HG03565 (cell line): ENCODE measurements around the gene CHST6.
"Not testable (repeated sequence)": the region's sequence is repeated elsewhere in the genome, so short reads cannot be mapped to it uniquely, and the experiment has no call there.

Experiments
- ATAC-seq: cut with Tn5 transposase; IDR thresholded peaks from one replicate; pipeline ENCODE4 v1.9.1; 2021; ENCODE audit warnings: mild to moderate bottlenecking, moderate library complexity; ENCODE audit not compliant: unreplicated experiment

CHST6 gene

DNA sequence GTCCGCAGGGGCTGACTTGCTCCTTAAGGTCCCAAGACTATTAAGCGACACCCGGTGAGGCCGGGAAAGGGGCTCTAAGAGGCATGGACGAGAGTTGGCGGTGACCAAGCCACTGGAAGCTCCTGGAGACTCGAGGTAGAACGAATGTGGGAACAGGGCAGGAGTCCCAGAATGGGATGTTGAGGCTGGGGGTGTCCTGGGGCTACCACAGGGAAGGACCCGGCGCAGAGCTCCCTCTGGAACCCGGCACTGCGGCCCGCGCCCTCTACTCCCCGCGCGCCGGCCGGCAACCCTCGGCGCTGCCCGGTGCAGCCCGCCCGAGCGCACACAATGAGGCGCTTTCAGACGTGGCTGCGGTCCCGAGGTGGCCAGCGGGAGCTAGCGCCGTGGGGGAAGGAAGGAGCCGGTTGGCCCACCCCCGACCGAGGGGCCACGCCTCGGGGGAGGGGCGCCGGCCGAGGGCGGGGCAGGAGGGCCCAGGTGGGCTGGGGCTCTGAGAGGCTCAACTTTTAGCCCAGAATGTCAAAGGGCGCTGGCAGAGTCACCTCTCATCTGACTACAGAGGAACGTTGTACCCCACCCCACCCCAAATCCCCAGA lies at the start of gene CHST6:
CHST6 (minus strand) TSS at position 366 of the 599 bp plus-strand sequence. CDS start 15,613 bp downstream, outside the sequence.
- peak; percentile 62 for ATAC-seq

DNA sequence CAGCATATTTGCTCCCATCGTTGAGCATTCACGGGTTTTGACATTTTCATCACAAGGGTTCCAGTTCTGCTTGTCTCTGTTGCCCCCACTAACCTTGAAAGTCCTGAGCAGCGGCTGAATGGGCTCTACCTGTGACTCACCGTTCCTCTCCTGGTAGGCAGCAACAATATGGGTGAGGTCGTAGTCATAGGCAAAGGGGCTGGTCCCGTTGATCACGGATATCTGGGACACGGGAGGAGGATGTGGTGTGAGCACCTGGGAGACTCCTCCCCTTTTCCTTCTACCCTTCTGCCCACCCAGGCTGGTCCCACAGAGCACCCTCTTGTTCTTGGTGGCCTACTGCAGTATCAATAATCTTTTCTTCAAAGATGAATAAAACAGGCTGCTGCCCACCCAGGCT lies 47.2 kb upstream of the CHST6 start:
- not testable (repeated sequence) for ATAC-seq

GRCh38 chr16:75541236-75541635 lies 46.0 kb upstream of the CHST6 start:
- no peak for ATAC-seq

DNA sequence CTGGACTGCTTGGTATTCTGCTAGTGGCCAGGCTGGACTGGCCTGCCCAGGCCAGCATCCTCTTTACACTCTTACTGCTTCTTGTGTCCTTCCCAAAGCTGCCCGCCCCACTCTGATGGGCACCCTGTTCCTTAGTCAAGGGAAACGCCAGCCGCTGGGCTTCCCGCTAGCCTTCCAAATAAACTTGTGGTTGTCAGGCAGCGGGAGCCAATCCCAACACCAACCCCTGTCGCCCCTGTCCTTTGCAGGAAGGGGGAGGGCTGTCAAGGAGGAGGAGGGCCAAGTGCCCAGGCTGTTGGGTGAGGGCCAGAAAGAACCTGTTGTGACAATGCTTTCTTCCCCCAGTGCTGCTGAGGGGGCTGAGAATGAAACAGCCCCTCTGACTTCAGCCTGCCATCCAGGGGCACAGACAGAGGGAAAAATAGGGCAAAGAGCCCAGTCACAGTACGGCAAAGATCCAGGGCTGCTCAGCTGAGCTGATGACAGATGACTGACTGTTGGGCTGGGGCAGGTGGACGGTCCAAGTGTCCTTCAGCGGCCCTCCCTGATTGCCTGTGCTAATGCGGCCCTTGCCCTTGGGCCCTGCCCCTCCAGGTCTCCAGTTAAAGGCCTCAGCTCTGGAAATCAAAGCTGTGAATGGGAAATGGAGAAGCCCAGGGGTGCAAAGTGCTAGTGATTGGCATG lies 43.8 kb upstream of the CHST6 start:
- ATAC-seq: not testable (repeated sequence)

DNA sequence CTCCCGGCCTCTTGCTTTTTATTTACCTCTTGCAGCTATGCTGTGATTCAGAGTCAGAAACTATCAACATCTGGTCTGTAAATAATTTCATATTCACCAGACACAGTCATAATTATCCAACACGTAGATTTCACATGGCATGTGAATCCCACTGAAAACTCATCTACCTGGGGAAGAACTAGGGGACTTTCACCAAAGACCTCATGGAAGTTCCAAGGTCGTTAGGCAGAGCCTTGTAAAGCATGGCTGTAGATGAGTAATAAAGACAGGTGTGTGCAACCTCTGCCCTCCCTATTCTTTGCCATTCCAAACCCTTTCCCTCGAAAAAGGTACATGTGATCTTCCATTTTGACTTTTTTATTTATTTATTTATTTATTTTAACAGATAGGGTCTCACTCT lies 42.5 kb upstream of the CHST6 start:
- ATAC-seq: no peak

GRCh38 chr16:75535901-75536300 lies 40.7 kb upstream of the CHST6 start, which contains the start of gene CHST5:
CHST5 (minus strand) TSS chr16:75536108; CDS start chr16:75530384, 5,724 bp downstream.
- no peak for ATAC-seq

- ATAC-seq: no peak
These were observed 40.1 kb upstream of the CHST6 start for GRCh38 chr16:75535211-75535843.

- no peak for ATAC-seq
These were observed 39.4 kb upstream of the CHST6 start for GRCh38 chr16:75534560-75535205.

DNA sequence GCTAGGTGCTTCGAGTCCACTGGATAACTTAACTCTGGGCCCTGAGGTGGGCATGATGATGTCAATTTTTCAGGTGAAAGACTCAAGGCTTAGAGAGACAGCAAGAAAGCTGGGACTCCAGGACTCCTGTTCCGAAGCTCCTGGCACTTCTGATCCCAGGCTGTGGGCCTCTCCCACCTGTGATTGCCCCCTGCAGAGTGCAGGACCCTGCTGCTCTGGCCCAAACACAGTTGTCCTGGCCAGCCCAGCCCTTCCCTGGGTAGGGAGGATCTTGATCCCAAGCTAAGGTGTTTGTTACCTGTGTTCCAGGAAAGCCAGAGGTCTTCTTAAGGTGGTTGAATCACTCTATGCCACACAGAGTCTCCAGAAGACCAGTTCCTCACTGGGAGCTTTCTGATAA lies 37.5 kb upstream of the CHST6 start:
- ATAC-seq: no peak

- no peak for ATAC-seq
These were observed 37.0 kb upstream of the CHST6 start for GRCh38 chr16:75532142-75532765.

DNA sequence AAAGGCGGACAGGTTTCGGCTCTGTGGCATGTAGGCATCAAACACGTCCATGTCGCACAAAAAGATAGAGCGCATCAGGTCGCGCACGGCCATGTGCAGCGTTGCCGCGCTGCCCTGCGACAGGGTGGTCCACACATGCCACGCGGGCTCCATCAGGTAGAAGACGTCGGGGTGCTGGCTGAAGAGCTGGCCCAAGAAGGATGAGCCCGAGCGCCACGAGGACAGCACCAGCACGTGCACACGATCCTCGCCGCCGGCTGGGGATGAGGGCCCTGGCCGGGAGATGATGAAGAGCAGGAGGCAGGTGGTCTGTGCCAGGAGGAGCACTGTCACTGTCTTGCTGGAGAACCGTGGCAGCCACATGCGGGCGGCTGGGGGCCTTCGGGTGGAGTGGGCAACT lies 34.7 kb upstream of the CHST6 start:
- no peak for ATAC-seq

- no peak for ATAC-seq
These were observed 34.0 kb upstream of the CHST6 start for GRCh38 chr16:75529056-75529905.

DNA sequence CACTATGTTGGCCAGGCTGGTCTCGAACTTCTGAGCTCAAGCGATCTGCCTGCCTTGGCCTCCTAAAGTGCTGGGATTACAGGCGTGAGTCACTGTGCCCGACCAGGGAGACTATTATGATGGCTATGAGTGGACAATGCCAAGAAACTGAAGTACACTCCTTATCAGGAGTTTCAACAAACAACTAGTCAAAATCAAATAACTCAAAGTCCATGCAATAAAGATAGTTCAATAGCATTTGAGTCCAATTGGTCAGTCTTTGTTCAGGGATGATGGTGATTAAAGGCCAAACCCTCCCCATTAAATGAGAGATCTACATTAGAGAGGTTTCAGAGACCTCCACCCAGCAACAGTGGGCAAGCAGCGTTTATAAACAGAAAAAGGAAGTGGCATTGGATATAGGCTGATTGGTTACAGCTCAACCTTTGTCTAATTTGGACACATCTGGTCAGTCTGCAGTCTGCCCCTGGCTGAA lies 32.6 kb upstream of the CHST6 start:
- ATAC-seq: no peak

GRCh38 chr16:75526032-75526790 lies 31.0 kb upstream of the CHST6 start:
- no peak for ATAC-seq

- ATAC-seq: no peak
These were observed 23.9 kb upstream of the CHST6 start for GRCh38 chr16:75519175-75519574.

GRCh38 chr16:75516189-75516966 lies 21.1 kb upstream of the CHST6 start:
- ATAC-seq: not testable (repeated sequence)

DNA sequence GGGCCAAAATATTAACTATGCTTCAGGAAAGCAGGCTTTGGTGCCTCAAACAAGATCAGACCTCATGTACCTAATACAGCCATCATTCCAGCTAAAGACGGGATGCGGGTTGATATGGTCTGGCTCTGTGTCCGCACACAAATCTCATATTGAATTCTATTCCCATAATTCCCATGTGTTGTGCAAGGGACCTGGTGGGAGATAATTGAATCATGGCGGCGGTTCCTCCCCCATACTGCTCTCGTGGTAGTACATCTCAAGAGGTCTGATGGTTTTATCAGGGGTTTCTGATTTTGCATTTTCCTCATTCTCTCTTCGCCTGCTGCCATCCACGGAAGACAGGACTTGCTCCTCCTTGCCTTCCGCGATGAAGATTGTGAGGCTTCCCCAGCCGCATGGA lies 19.1 kb upstream of the CHST6 start:
- no peak for ATAC-seq

DNA sequence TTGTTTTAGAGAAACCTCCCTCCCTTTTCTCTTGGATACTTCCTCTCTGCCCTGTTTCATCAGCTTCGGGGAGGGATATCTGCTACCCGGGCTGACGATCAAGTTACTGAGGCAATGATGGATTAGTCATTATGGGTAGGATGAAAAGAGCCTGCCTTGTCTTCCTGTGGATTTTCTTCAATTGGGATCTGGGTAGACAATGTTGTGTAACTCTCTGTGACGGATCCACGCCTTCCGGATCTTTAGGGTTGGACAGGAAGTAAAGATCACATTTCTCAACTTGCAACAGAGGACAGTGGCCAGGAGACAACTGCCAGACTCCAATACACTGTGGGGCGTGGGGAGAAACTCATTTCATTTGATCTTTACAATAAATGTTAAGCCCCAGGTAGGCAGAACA lies 11.3 kb upstream of the CHST6 start:
- no peak for ATAC-seq

DNA sequence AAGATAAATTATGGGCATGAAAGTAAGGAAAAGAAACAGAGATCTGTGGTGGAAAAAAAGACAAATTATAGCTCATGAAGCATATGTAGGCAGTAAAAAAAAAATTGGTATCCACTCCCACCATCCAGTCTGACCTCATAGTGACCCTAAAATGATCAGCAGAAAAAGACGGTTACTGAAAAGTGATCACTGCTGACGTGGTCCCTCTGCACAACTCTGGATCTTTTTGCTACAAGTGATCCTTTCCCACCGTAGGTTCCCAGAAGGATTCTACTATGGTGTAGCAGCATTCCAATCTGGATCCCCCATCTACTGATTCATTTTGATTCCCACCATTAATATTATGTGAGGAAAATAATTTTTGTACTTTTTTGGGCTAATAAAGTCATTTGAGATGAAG lies 10.9 kb upstream of the CHST6 start:
- ATAC-seq: no peak
